ENCODE results near the gene PLA2G7.
"Not testable (repeated sequence)": the region's sequence is repeated elsewhere in the genome, so short reads cannot be mapped to it uniquely, and the experiment has no call there.

Gene PLA2G7

DNA sequence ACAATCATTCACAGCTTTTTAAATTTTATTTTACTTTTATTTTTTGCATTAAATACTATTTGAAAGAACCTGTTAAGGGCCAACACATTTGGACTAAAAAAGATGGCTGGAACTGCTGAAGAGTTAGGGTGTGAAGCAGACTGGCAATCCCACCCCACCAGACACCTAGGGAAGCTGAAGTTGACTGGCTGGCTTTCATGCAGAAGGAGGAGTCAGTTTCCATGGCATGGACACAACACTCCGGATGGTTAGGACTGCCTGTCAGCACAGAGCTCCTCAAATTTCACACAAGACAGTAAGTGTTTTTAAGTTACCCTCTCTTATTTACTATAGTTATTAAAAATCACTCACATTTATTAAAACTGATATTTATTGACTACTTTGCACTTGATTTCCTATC, 11.5 kb upstream of the PLA2G7 start, which contains the start of gene ANKRD66:
Gene ANKRD66 (plus strand): TSS at position 238 of the 400 bp plus-strand sequence. CDS start 5,016 bp downstream, outside the sequence.
- no peak for DNase-seq

DNA sequence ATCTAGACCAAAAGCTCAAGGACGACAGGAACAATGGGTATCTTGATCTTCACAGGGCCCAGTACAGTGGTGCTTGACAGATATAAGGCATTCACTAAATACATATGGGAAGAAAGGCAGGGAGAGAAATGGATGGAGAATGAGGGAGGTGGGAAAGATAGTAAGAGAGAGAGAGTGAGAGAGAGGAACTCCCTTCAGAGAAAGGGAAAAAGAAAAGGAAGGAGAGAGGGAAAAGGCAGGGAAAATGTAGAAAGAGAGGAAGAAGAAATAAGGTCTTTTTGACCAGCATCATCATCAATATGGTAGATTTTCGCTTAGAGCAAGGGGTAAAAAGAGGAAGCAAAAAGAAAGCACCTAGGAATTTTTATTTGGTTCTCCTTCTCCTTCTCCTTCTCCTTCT, 10.8 kb upstream of the PLA2G7 start:
- no peak for DNase-seq

DNA sequence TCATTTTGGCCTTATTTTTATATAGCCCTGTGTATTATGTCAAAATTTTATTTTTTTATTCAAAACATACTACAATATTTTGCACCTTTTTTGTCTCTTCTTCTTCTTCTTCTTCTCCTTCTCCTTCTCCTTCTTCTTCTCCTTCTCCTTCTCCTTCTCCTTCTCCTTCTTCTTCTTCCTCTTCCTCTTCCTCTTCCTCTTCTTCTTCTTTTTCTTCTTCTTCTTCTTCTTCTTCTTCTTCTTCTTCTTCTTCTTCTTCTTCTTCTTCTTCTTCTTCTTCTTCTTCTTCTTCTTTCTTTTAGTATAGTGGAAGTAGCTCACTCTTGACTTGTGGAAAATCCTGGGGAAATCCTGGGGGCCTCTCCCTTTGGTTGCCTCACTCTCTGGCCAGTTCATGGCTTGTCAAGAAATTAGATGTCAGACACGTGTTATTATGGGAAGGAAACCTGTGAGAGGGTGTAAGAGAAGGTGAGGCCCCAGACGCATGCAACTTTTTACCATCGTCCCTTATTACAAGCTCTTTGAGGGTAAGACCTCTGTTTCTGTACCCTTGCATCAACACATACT, 9.1 kb upstream of the PLA2G7 start:
- not testable (repeated sequence) for DNase-seq

DNA sequence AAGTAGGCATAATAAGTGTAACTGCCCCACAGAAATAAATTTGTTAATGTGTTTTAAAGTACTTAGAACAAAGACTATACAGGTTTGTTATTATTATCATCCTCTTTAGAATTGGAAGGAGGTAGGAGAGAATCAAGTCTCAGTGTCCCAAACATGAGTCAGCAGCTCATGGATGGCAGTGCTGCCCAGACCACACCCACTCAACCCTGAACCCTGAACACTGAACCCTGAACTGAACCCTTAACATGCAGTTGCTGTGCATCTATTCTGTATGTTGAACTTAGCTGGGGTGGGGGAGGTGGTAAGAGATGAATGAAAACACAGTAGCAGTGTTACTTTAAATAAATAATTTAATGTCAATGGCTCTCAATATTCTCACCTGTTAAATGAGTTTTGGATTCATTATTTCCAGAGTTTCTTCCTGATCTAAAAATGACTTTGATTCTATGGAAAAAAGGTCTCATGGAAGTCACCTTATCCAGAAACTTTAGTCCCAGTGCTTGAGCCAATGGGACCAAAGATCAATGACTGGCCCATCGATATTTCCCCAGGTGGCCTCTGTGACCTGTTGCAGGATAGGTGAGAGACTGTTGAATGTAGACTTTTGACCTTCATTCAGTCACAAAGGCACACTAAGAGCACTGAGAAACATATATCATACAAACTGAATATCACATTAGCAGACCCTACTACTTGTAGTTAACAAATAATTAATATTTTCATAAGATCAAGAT, 8.4 kb upstream of the PLA2G7 start:
- no peak for DNase-seq

DNA sequence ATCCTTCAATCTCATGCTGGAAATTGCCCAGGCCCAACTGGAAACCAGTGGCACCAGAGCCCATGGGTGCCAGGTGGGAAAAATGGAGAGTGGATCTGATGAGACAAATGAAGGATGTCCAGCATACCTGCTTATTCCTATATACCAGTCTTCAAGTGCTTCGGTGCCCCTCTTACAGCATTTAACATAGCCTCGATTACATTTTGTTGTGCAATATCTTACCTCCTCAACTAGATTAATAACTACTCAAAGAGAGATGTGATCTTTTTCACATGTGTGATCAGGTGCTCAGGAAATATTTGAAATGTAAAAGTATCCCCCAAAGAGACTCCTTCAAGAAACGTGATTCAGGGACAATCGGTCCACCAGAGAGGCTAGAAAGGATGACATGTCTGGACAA, 6.7 kb upstream of the PLA2G7 start:
- DNase-seq = no peak

DNA sequence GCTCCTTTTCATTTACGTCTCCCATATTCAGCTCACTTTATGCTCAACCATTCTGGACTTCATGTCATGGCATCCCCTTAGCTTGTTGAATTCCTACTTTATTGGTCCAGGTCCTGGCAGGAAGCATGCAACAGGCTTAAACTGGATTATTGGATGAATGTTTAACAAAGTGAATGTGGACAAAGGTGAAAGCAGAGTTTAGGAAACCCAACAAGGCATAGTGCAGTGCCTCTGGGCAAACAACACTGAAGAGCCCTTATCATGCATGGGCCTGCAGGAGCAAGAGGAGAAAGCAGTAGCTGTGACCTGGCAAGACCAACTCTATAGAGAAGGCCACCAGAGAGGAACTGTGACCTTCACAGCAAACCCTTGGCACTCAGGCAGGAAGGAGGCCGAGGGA, 6.3 kb upstream of the PLA2G7 start:
- DNase-seq = no peak

DNA sequence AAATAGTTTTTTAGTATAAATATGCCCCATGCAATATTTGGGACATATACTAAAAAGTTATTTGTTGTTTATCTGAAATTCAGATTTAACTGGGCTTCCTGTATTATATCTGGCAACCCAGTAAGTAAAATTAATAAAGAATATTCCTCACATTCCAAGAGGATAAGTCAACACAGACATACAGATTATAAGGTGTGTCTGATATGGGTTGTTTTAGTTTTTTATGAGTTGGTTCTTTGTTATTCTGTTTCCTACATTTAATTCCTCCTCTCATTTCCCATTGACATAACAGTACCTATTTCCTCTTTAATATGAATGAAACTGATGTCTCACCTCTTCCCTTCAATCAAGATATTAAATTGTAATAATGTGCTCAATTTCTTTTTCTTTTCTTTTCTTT, 1.7 kb upstream of the PLA2G7 start:
- DNase-seq = no peak

DNA sequence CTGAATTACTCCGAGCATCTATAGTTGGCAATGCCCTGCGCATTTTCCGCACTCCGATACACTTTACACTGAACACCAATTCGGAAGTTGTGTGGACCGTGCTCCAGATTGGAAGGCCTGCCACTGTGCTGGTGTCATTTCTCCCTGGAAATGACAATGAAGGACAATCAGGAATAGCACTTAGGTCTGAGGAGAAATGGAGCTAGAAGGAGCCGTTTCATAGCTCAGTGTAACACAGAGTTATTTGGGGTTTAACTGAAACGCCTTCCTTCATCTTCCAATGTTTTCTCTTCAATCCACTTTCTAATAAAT, 501 bp upstream of the PLA2G7 start:
- DNase-seq = no peak

DNA sequence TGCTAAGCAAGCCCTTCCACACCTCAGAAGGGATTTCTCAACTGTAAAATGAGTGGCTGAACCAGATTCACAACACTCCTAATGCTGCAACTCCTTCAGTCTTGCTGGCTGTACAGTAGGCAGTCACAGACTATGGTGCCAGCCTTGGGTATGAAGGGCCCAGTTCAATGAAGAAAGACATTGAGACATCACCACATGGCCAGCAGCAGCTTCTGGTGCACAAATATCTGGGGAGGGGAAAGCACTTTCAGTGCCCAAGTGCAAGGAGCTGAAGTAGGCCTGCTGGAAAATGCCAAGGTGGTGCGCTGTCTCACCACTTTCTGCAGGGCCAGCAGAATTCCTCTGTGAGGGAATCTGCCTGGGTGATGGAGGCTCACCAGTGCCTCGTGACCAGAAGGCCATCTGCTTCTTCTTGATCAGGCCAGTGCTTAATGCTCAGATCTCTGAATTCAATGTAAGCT, 1.8 kb downstream of the PLA2G7 start:
- no peak for DNase-seq

DNA sequence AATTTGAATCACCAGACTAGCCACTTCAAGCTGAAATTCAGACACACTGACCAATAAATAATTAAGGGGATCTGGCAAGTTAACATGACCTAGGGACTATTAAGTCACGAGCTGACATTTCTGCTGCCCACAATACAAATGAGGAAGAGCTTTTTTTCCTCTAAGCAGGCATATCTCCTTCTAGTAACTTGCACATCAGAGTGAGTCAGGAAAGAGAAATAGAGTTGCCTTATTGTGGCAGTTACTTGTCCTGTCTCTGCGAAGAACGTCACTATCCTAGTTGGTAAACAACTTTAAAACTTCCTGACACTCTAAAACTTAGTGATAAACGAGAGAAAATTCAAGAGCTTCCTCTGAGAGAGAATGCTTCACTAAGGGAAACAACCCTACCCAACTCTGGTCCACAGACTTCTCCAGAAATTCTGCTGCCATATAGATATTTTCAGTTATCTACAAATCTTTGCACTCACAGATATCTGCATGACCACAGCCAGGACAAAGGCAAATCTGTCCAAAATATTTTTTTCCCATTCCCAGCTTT, 4.2 kb downstream of the PLA2G7 start:
- no peak for DNase-seq

DNA sequence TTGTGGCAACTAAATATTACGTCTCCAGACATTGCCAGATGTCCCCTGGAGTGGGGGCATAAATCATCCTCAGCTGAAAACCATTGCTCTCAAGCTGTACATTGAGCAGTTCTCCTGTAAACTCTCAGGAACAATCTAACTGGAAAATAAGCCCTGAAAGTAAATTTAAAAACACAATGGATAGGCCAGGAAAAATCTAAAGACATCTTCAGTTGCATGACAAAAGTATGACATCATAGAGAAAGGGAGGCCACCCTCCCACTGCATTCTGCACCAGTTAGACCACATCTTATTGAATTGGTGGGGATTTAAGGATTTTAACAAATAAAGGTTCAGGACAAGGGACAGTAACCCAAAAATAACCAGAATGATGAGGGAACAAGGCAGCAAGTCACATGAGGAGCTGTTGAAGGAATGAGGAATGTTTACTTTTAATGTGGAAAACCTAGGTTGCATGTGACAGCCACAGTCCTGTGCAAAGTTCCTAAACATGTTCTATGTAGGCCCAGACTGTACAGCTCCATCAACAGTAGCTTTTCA, 5.3 kb downstream of the PLA2G7 start:
- no peak for DNase-seq

DNA sequence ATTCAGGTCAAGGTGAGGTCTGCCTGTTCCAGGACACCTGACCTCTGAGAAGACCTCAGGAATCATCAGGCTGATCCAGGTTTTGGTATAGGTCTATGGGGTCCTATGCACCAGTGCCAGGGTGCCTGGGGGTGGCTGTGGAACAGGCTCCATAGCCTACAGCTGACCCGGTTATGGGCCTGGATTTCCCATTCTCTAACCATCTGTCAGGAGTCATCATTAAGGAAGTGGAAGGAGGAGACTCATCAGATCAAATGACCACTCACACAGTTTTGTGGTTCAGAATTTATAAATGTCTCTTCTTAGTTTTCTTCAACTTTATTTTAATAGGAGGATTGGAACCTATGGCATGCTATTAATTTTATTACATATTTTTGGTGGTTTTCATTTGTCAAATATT, 14.8 kb downstream of the PLA2G7 start:
- DNase-seq = no peak

DNA sequence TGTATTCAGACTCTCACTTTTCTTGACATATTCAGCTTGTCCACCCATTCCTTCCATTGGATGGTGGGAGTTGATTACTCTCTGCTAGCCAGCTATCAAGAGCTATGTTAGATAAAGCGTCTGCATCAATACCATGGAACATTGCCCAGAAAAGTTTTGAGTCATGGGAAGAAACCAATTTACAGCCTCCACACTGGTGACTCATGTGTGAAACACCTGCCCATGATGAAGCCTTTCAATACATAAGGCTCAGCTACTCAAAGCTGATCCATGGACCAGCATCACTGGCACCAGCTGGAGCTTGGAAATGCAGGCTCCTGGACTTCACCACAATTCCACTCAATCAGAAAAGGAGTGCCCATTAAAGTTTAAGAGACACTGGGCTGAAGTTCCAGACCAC, 16.1 kb downstream of the PLA2G7 start:
- no peak for DNase-seq

DNA sequence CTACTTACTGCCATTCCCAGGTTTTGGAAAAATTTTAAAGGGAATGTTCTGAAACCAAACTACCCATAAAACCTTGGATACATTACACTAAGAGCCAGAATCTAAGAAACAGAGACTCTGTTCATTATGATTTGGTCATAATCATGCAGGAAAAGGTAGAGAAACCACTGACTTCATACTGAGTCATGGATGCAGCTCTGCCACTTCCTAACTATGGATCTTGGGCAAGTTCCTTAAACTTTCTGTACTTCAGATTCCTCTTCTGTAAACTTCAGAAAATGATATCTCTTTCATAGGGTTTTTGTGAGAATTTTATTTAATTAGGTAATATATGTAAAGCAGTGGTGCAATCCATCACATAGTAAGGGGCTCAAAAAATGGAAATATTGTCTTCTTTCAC, 20.0 kb downstream of the PLA2G7 start:
- no peak for DNase-seq

DNA sequence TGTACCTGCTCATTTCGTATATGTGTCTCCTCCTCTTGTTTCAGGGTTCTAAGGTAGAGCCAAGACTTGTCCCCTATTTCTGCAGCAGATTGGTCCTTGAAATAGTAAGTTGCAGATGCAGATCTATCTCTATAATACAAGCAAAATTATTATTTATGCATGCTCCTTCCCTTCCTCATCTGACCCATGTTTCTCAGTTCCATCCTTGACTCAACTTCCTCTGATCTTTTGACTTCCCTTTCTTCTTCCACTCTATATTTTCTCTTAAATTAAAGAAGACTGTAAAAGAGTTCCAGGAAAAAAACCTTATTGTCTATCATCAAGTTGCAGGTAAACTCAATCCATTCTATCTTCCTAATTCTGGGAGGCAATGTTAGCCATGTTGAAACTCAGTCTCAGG, 23.7 kb downstream of the PLA2G7 start:
- no peak for DNase-seq

DNA sequence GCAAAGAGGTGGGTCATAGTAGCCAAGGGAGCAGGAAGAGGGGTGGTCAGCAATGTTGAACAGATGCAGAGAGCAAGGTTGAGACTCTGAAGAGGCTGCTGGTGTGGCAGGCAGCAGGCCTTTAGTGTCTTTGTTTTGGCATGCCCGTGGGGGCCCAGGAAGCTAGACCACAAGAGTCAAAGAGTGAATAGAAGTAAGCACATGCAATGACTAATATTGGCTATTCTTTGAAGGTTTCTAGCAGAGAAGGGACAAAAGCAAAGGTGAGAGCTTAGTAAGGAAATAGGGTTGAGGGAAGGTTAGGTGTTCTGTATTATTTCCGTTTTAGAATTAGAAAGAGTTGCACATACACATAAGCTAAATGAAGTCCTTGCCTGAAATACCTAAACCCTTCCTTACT, 28.7 kb downstream of the PLA2G7 start:
- no peak for DNase-seq

DNA sequence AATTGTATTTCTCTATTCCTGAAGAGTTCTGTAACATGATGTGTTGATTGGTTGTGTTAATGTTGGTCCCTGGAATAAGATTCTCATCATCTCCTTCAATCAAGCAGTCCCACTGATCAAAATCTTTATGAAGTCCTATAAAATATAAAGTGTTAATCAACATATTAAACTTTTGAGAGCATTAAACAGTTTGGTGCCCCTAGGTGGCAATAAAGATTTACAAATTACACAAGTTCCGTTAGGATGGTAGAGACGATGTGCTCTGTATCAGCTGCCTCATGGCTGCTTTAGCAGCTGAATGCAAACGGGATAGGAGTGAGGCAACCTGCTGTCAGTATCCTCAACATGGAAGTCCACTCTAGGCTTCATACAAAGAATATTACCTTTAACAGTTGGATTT, 30.6 kb downstream of the PLA2G7 start:
- no peak for DNase-seq

DNA sequence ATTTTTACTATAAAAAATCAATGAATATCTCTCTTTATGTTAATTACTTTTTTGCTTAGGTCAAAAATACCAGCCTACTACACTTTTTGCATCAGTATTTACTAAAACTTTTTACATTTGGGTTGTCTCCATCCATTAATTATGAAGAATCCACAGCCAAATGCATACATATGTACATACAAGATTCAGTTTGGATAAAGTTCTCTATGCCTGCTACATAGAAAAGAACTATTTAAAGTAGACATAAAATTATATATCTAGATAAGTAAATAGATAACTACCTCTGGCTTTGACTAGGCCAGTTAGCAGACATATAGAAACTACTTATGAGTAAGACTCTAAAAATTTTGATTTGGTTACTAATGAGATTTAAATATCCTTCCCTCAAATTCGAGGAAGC, 35.2 kb downstream of the PLA2G7 start:
- no peak for DNase-seq

DNA sequence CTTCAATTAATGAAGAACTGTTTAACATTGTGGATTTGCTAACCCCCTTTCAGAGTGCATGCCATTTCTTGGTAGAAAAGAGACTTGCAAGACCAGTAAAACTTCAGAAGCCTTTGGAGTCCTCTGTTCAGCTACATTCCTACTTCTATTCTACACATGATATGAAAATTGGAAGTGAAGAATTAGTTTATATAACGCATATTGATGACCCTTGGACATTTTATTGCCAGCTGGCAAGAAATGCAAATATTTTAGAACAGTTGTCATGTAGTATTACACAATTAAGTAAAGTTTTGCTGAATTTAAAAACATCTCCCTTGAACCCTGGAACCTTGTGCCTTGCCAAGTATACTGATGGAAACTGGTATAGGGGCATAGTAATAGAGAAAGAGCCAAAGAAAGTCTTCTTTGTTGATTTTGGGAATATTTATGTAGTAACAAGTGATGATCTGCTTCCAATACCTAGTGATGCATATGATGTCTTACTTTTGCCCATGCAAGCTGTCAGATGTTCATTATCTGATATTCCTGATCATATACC, 44.2 kb downstream of the PLA2G7 start:
- no peak for DNase-seq

DNA sequence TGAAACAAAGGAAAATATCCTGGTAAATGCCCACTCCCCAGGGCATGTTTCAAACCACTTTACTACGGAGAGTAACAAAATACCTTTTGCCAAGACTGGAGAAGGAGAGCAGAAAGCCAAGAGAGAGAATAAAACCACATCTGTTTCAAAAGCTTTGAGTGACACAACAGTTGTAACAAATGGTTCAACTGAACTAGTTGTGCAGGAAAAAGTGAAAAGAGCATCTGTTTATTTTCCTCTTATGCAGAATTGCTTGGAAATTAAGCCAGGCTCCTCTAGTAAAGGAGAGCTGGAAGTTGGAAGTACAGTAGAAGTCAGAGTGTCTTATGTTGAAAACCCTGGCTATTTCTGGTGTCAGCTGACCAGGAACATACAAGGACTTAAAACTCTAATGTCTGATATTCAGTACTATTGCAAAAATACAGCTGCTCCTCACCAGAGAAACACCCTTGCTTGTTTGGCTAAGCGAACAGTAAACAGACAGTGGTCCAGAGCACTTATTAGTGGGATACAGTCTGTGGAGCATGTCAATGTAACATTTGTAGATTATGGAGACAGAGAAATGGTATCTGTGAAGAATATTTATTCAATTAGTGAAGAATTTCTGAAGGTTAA, 44.9 kb downstream of the PLA2G7 start:
- DNase-seq = no peak

DNA sequence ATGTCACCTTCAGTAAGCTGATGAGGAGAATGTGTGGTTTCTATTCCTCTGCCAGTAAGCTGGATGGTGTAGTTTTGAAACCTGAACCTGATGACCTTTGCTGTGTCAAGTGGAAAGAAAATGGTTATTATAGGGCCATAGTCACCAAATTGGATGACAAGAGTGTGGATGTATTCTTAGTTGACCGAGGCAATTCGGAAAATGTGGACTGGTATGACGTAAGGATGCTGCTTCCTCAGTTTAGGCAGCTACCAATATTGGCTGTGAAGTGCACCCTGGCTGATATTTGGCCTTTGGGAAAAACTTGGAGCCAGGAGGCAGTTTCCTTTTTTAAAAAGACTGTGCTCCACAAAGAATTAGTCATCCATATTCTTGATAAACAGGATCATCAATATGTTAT, 45.5 kb downstream of the PLA2G7 start:
- no peak for DNase-seq

DNA sequence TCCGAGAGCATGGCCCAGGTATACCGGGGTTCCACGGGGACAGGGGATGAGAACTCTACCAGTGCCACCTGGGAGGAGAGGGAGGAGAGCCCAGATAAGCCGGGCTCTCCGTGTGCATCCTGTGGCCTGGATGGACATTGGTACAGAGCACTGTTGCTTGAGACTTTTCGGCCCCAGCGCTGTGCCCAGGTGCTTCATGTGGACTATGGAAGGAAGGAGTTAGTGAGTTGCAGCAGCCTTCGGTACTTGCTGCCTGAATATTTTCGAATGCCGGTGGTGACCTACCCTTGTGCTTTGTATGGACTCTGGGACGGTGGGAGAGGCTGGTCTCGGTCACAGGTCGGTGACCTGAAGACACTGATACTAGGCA, 46.2 kb downstream of the PLA2G7 start:
- DNase-seq = no peak

DNA sequence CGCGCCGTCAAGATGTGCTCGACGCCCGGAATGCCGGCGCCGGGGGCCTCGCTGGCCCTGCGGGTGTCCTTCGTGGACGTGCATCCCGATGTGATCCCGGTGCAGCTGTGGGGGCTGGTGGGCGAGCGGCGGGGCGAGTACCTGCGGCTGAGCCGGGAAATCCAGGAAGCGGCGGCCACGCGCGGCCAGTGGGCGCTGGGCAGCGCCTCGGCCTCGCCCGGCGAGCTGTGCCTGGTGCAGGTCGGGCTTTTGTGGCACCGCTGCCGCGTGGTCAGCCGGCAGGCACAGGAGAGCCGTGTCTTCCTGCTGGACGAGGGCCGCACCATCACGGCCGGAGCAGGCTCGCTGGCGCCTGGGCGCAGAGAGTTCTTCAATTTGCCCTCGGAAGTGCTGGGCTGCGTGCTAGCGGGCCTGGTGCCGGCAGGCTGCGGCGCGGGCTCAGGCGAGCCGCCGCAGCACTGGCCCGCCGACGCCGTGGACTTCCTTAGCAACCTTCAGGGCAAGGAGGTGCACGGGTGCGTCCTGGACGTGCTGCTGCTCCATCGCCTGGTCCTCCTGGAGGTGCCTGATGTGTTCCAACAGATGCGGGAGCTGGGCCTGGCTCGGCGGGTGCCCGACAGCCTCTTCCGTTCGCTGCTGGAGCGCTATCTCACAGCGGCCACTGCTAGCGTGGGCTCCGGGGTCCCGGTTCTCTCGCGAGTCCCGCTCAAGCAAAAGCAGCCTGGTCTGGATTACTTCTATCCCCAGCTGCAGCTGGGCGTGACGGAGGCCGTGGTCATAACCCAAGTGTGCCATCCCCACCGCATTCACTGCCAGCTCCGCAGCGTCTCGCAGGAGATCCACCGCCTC, 46.8 kb downstream of the PLA2G7 start:
- no peak for DNase-seq
